OCI-LY1 (cell line): ENCODE data around the gene TARS1.

Experiments used
- CTCF ChIP-seq: fragments of 200-600 bp; sonication (generic), shearing (Covaris generic); IDR thresholded peaks from 2 replicates; pipeline ENCODE4 v1.5.1; 2017; ENCODE audit warnings: mild to moderate bottlenecking, antibody characterized with exemption, low read length, moderate library complexity, mixed read lengths
- EZH2 ChIP-seq: fragments of 200-600 bp; sonication (generic), shearing (Covaris generic); IDR thresholded peaks from 2 replicates; pipeline ENCODE4 v1.8.0; 2017; ENCODE audit warnings: borderline replicate concordance, mixed run types, mild to moderate bottlenecking, antibody characterized with exemption, low read length, moderate library complexity, mixed read lengths

- TF ChIP-seq CTCF = no peak
- no peak for TF ChIP-seq EZH2
Observed at GRCh38 chr5:33409435-33410170, 31.2 kb upstream of the TARS1 start.
